Measurements from ENCODE around the gene SAMD9. TPM values are rescaled to one million over a fixed set of nuclear protein-coding genes. Genes with fewer than 3 reads are reported as not detected.
A peak's percentile ranks its signal among the peaks of the same experiment; 100 is the strongest.

The SAMD9 gene
- total RNA-seq, 2 experiments from 2014 or later = 6.1 to 7.6 TPM

GRCh38 chr7:93053949-93054943 lies 63.5 kb downstream of the SAMD9 start:
- Histone ChIP-seq H2AFZ (ENCODE audit: low read length) (no peak overlapping the region), H3K79me2 (ENCODE audit: insufficient read depth, low read depth, low read length) (no peaks in the 10 kb centered on the region), H3K36me3 (ENCODE audit: insufficient read depth, low read length) (no peaks in the 10 kb centered on the region), H3K4me1 (ENCODE audit: insufficient read depth, low read length, poor library complexity, severe bottlenecking) (no peaks in the 10 kb centered on the region), H3K9me2 (ENCODE audit: insufficient read depth, low read length) (no peaks in the 10 kb centered on the region), H3K27ac (ENCODE audit: low read depth, low read length, poor library complexity, severe bottlenecking) (no peak overlapping the region), H3K4me3 (ENCODE audit: low read depth, low read length, poor library complexity, severe bottlenecking) (no peak overlapping the region), H4K20me1 (ENCODE audit: insufficient read depth, low read length) (no peaks in the 10 kb centered on the region), H3K4me2 (ENCODE audit: low read length) (0 out of 2 replicates have a peak overlapping the region, but pooled peaks have one; percentile 7), H3K9me3 (ENCODE audit: low read length) (no peaks in the 10 kb centered on the region)
- ChIA-PET CTCF (ENCODE audit: unreplicated experiment) (no interaction called here), POLR2A (interaction anchor here (0.6 to 0.7 kb wide), 2 partner anchors 408 to 560 kb away, joined by 4 to 6 read pairs; no protein-coding TSS in a partner anchor)
- TF ChIP-seq CTCF (conservative IDR thresholded peaks at IDR 0.05; ENCODE audit: low read length) = no peak
- TF ChIP-seq EZH2phosphoT487 (IDR thresholded peaks at IDR 0.05; ENCODE audit: borderline replicate concordance, low read depth, low read length) = no peak
- DNase-seq (ENCODE audit: low spot score) = no peak
- intact Hi-C loops (cut with micrococcal nuclease; ENCODE audit: unreplicated experiment) = loop anchor here (2.0 to 10.0 kb wide), 3 partner anchors 219 to 589 kb away; partner anchors contain the start of gene CDK6
- BruUV-seq (replicated peaks) = no TSS peak

DNA sequence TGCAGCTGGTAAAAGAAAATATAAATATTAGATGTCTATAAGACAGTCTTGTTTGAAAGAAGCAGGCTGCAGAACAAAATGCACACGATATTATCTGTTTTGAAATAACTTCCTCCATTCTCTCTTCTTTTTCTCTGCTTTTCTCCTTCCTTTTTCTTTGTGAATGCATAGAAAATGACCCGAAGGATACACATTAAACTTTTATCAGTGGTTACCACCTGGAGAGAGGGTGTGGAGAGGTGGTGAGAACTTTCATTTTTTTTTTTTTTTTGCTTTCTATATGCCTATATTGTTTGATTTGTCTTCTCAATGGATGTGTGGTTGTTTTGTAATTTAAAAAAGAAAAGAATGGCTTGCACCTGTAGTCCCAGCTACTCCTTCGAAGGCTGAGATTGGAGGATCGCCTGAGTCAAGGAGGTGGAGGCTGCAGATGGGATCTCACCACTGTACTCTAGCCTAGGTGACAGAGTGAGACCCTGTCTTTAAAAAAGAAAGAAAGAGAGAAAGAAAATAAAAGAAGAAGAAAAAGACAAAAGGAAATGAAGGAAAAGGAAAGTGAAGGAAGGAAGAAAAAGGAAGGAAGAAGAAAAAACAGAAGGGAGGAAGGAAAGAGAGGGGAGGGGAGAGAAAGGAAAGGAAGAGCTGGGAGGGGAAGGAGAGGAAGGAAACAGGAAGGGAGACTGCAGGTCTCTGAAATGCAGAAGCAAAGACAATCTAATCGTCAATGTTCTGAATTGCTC lies 64.4 kb downstream of the SAMD9 start:
- CTCF ChIA-PET (ENCODE audit: unreplicated experiment) = no interaction called here
- no peak for DNase-seq (ENCODE audit: low spot score)
- Histone ChIP-seq H3K9me2 (ENCODE audit: insufficient read depth, low read length) (no peaks in the 10 kb centered on the region), H2AFZ (ENCODE audit: low read length) (no peak overlapping the region), H4K20me1 (ENCODE audit: insufficient read depth, low read length) (no peaks in the 10 kb centered on the region), H3K4me1 (ENCODE audit: insufficient read depth, low read length, poor library complexity, severe bottlenecking) (no peaks in the 10 kb centered on the region), H3K36me3 (ENCODE audit: insufficient read depth, low read length) (no peaks in the 10 kb centered on the region), H3K27ac (ENCODE audit: low read depth, low read length, poor library complexity, severe bottlenecking) (no peak overlapping the region), H3K4me3 (ENCODE audit: low read depth, low read length, poor library complexity, severe bottlenecking) (no peak overlapping the region), H3K79me2 (ENCODE audit: insufficient read depth, low read depth, low read length) (no peaks in the 10 kb centered on the region), H3K4me2 (ENCODE audit: low read length) (0 out of 2 replicates have a peak overlapping the region, but pooled peaks have one; percentile 7), H3K9me3 (ENCODE audit: low read length) (no peaks in the 10 kb centered on the region)
- TF ChIP-seq CTCF (conservative IDR thresholded peaks at IDR 0.05; ENCODE audit: low read length) = no peak
- TF ChIP-seq EZH2phosphoT487 (IDR thresholded peaks at IDR 0.05; ENCODE audit: borderline replicate concordance, low read depth, low read length) = no peak
- intact Hi-C loops (cut with micrococcal nuclease; ENCODE audit: unreplicated experiment) = loop anchor here (10.0 kb wide), 2 partner anchors 219 to 589 kb away; partner anchors contain the start of gene CDK6
- no TSS peak for BruUV-seq (replicated peaks)
- POLR2A ChIA-PET = interaction anchor here (0.7 kb wide), 1 partner anchor 560 kb away, joined by 4 read pairs; no protein-coding TSS in a partner anchor
